Smooth muscle cell (in vitro differentiated cells): Measurements from ENCODE around the gene LMAN1L. TPM values are rescaled to one million over a fixed set of nuclear protein-coding genes. Genes with fewer than 3 reads are reported as not detected.

Experiments
- DNase-seq: peaks from one replicate; lab custom pipeline; 2025; ENCODE audit not compliant: unreplicated experiment; lab: John Stamatoyannopoulos, UW
- H2AFZ ChIP-seq: fragments of 200-600 bp; sonication (generic); 2 replicates; pipeline ENCODE4 v1.6.0; 2016; ENCODE audit warnings: antibody characterized with exemption, low read depth, mild to moderate bottlenecking
- H3F3A ChIP-seq: fragments of 200-600 bp; sonication (generic); 2 replicates; pipeline ENCODE4 v1.6.0; 2017; ENCODE audit warnings: antibody characterized with exemption, low read depth
- H3K27ac ChIP-seq: fragments of 200-600 bp; sonication (generic); 2 replicates; pipeline ENCODE4 v1.5.1; 2016; ENCODE audit warnings: low read depth, mild to moderate bottlenecking
- H3K27me3 ChIP-seq: fragments of 200-600 bp; sonication (generic); 2 replicates; pipeline ENCODE4 v1.6.1; 2016; ENCODE audit warnings: low read depth, mild to moderate bottlenecking
- H3K36me3 ChIP-seq: fragments of 200-600 bp; sonication (generic); 2 replicates; pipeline ENCODE4 v1.5.1; 2016; ENCODE audit warnings: low read depth
- H3K4me1 ChIP-seq: fragments of 200-600 bp; sonication (generic); 2 replicates; pipeline ENCODE4 v1.5.1; 2016; ENCODE audit warnings: low read depth
- H3K4me2 ChIP-seq: fragments of 200-600 bp; sonication (generic); 2 replicates; pipeline ENCODE4 v1.6.0; 2016; ENCODE audit warnings: mild to moderate bottlenecking
- H3K4me3 ChIP-seq: fragments of 200-600 bp; sonication (generic); 2 replicates; pipeline ENCODE4 v1.5.1; 2016; ENCODE audit warnings: mild to moderate bottlenecking
- H3K79me2 ChIP-seq: fragments of 200-600 bp; sonication (generic); 2 replicates; pipeline ENCODE4 v1.6.0; 2016; ENCODE audit warnings: low read depth, mild to moderate bottlenecking
- H3K9ac ChIP-seq: fragments of 200-600 bp; sonication (generic); 2 replicates; pipeline ENCODE4 v1.6.0; 2016; ENCODE audit warnings: low read depth
- H3K9me3 ChIP-seq: fragments of 200-600 bp; sonication (generic); replicated peaks from 2 replicates; pipeline ENCODE4 v1.5.1; 2016; ENCODE audit warnings: low read depth
- H4K20me1 ChIP-seq: fragments of 200-600 bp; sonication (generic); 2 replicates; pipeline ENCODE4 v1.6.0; 2016; ENCODE audit warnings: low read depth
- WGBS: methylation state at CpG from one replicate; pipeline ENCODE4 v1.1.7; 2016; ENCODE audit warnings: low lambda C conversion rate; 5-methylcytosine and 5-hydroxymethylcytosine counted together
- polyA plus RNA-seq: library from polyadenylated mRNA; unstranded; fragments of >200 nt; fragmentation: Nextera tagmentation; extraction: Ambion mirVana; gene quantifications from 2 replicates; pipeline ENCODE4 v1.2.1, GENCODE V29; 2016
- total RNA-seq: library from RNA; depleted of rRNA; stranded (reverse); fragments of >200 nt; gene quantifications from 2 replicates; pipeline ENCODE4 v1.2.3, GENCODE V29; 2014
- TF ChIP-seq, protein P1 (sequence below): fragments of 200-600 bp; sonication (generic); IDR thresholded peaks from 2 replicates; pipeline ENCODE4 v1.5.1; 2017; ENCODE audit warnings: borderline replicate concordance, mild to moderate bottlenecking, antibody characterized with exemption; ENCODE audit not compliant: insufficient read depth, poor library complexity, severe bottlenecking

LMAN1L gene
- total and polyA plus RNA-seq, 2 experiments from 2014 or later = not detected

DNA sequence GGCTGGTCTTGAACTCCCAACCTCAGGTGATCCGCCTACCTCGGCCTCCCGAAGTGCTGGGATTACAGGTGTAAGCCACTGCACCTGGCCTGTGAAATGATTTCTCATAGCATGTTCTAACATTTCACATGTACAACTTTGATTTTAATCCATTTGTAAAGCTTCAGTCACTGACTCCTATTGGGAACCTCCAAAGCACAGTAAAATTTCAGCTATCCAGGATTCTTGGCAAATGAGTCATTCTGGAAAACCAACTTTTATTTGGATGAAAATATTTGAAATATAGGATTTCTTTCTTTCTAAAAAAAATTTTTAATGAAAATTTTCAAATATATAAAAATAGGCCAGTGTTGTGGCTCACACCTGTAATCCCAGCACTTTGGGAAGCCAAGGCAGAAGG is 2.7 kb upstream of the LMAN1L start:
- TF ChIP-seq, protein P1, sequence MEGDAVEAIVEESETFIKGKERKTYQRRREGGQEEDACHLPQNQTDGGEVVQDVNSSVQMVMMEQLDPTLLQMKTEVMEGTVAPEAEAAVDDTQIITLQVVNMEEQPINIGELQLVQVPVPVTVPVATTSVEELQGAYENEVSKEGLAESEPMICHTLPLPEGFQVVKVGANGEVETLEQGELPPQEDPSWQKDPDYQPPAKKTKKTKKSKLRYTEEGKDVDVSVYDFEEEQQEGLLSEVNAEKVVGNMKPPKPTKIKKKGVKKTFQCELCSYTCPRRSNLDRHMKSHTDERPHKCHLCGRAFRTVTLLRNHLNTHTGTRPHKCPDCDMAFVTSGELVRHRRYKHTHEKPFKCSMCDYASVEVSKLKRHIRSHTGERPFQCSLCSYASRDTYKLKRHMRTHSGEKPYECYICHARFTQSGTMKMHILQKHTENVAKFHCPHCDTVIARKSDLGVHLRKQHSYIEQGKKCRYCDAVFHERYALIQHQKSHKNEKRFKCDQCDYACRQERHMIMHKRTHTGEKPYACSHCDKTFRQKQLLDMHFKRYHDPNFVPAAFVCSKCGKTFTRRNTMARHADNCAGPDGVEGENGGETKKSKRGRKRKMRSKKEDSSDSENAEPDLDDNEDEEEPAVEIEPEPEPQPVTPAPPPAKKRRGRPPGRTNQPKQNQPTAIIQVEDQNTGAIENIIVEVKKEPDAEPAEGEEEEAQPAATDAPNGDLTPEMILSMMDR = no peak

DNA sequence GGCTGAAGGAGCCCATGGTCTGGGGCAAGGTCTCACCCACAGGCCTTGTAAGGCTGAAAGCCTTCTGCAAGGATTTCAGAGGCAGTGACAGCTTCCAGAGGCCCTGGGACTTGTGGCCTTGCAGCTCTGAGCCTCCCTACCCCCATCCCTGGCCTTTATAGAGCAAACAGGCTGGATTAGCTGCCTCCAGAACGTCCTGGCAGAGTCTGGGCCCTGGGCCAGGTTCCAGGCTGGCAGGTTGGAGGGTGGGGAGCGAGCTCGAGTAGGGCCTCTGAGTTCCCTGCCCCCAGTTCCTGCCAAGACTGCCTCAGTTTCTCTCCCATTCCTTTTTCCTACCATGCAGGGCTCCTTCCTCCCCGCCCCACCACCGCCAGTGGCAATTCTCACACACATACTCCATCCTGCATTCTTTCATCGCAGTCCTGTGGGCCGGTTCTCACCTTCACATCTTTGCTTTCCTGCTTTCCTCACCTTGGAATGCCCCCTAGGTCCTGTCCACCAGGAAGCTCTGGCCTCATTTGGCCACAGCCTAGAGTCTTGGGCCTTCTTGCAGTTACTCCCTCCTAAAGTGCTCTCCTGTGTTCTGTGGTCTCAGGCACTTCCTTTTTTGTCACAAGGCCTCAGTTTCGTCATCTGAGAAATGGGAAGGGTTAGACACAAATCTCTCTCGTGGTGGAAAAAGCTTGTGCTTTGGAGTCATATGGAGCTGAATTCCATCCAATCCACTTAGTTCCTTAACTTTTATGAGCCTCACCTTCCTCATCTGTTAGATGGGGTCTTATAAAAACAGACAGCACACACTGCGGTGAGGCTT is 2.7 kb downstream of the LMAN1L start:
- no peak overlapping the region for H3K27ac ChIP-seq

More for the DNA sequence above, 2.7 kb upstream of the LMAN1L start:
- Histone ChIP-seq H3K36me3 (no peaks in the 10 kb centered on the region), H3K79me2 (no peaks in the 10 kb centered on the region), H4K20me1 (no peaks in the 10 kb centered on the region), H2AFZ (no peak overlapping the region), H3K4me3 (no peak overlapping the region), H3K4me2 (no peak overlapping the region), H3K27ac (no peak overlapping the region), H3K9ac (no peak overlapping the region), H3F3A (no peaks in the 10 kb centered on the region), H3K9me3 (no peaks in the 10 kb centered on the region), H3K27me3 (no peaks in the 10 kb centered on the region), H3K4me1 (no peaks in the 10 kb centered on the region)
- WGBS = 90% methylated on average over 3 of the region's 3 CpGs
- DNase-seq = no peak

DNA sequence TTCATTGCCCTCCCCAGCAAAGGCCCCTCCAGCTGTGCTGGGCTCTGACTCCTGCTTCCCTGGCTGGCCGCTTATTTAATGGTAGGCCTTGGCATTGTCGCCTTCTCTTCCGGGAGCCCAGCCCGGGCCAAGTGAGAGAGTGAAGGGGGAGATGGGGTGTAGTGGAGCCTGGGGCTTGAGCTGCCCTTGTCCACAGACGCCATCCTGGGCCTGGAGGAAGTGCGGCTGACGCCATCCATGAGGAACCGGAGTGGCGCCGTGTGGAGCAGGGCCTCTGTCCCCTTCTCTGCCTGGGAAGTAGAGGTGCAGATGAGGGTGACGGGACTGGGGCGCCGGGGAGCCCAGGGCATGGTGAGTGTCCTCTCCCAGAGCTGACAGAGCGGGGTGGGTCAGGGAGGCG is 3.3 kb downstream of the LMAN1L start:
- H3K4me3 ChIP-seq = no peak overlapping the region
- peaks cover 5% of the 10 kb centered on the region for H3K4me1 ChIP-seq
- no peaks in the 10 kb centered on the region for H3K9me3 ChIP-seq
- TF ChIP-seq, protein P1 = no peak
- H3K36me3 ChIP-seq = no peaks in the 10 kb centered on the region
- H4K20me1 ChIP-seq = no peaks in the 10 kb centered on the region
- H3K79me2 ChIP-seq = no peaks in the 10 kb centered on the region
- WGBS = 97% methylated on average over 15 of the region's 15 CpGs
- H3K27me3 ChIP-seq = no peaks in the 10 kb centered on the region
- H3K9ac ChIP-seq = no peak overlapping the region
- no peak overlapping the region for H3K4me2 ChIP-seq
- H3F3A ChIP-seq = no peaks in the 10 kb centered on the region
- H3K27ac ChIP-seq = no peak overlapping the region
- H2AFZ ChIP-seq = no peak overlapping the region
- no peak for DNase-seq

More for the DNA sequence above, 2.7 kb downstream of the LMAN1L start:
- no peak for DNase-seq
- no peaks in the 10 kb centered on the region for H3K27me3 ChIP-seq
- no peak overlapping the region for H2AFZ ChIP-seq
- no peak overlapping the region for H3K4me3 ChIP-seq
- TF ChIP-seq, protein P1 = no peak
- WGBS = 77% methylated on average over 10 of the region's 10 CpGs
- H3F3A ChIP-seq = no peaks in the 10 kb centered on the region
- H4K20me1 ChIP-seq = no peaks in the 10 kb centered on the region
- no peaks in the 10 kb centered on the region for H3K9me3 ChIP-seq
- H3K9ac ChIP-seq = no peak overlapping the region
- H3K4me2 ChIP-seq = no peak overlapping the region
- H3K79me2 ChIP-seq = no peaks in the 10 kb centered on the region
- no peaks in the 10 kb centered on the region for H3K36me3 ChIP-seq
- no peaks in the 10 kb centered on the region for H3K4me1 ChIP-seq
